Lung (tissue), 12 donors: ENCODE measurements around the gene SPSB1. TPM values are rescaled to one million over a fixed set of nuclear protein-coding genes. Genes with fewer than 3 reads are reported as not detected.

Experiments
- ATAC-seq: fragments of 200-7000 bp; cut with Tn5 transposase; one replicate; pipeline ENCODE4 v1.9.1; 2020; ENCODE audit warnings: moderate number of reproducible peaks; ENCODE audit not compliant: insufficient read depth, low FRiP score
- DNase-seq, 3 donors: peaks; one replicate each; pipeline ENCODE4 v3.0.0-alpha.2; 2013 to 2017
- H3K27ac ChIP-seq, 2 donors: one replicate each; pipeline ENCODE4 v1.5.1; 2013; ENCODE audit warnings: mild to moderate bottlenecking in 2 of 2, moderate library complexity in 2 of 2, control low read depth in 1 of 2, inconsistent platforms in 1 of 2, low read depth in 1 of 2, low read length in 1 of 2
- H3K27me3 ChIP-seq, 3 donors: one replicate each; pipeline ENCODE4 v1.5.1; 2013; ENCODE audit warnings: low read length in 2 of 3; ENCODE audit not compliant: control insufficient read depth in 3 of 3, insufficient read depth in 3 of 3
- H3K36me3 ChIP-seq, 4 donors: one replicate each; pipeline ENCODE4 v1.5.1; 2013; ENCODE audit warnings: low read length in 4 of 4, mild to moderate bottlenecking in 1 of 4, moderate library complexity in 1 of 4; ENCODE audit not compliant: control insufficient read depth in 4 of 4, insufficient read depth in 4 of 4
- H3K4me1 ChIP-seq, 5 donors: one replicate each; pipeline ENCODE4 v1.5.1; 2013; ENCODE audit warnings: low read length in 5 of 5, mild to moderate bottlenecking in 2 of 5, moderate library complexity in 1 of 5; ENCODE audit not compliant: control insufficient read depth in 5 of 5, insufficient read depth in 5 of 5
- H3K4me3 ChIP-seq: one replicate; pipeline ENCODE4 v1.5.1; 2013; ENCODE audit warnings: mild to moderate bottlenecking, control low read depth, moderate library complexity
- H3K9ac ChIP-seq, 2 donors: one replicate each; pipeline ENCODE4 v1.5.1; 2013; ENCODE audit warnings: low read length in 2 of 2, control low read depth in 1 of 2; ENCODE audit not compliant: insufficient read depth in 1 of 2
- H3K9me3 ChIP-seq, 4 donors: one replicate each; pipeline ENCODE4 v1.5.1; 2013; ENCODE audit warnings: low read length in 3 of 4, mild to moderate bottlenecking in 1 of 4, moderate library complexity in 1 of 4; ENCODE audit not compliant: control insufficient read depth in 4 of 4, insufficient read depth in 3 of 4
- CTCF ChIP-seq: IDR thresholded peaks from 2 replicates; pipeline ENCODE4 v1.5.1; 2012; ENCODE audit warnings: mild to moderate bottlenecking; ENCODE audit errors: control extremely low read depth, extremely low read depth
- WGBS, 2 donors: extraction: QIAGEN DNeasy Blood & Tissue Kit; methylation state at CpG; one replicate each; pipeline ENCODE4 v1.1.7; 2013; 5-methylcytosine and 5-hydroxymethylcytosine counted together
- polyA plus RNA-seq, 2 donors: library from polyadenylated mRNA; stranded (reverse); fragments of 200-250 nt; gene quantifications; one replicate each; pipeline ENCODE4 v1.2.1, GENCODE V29; 2013
- total RNA-seq, 2 donors: library from RNA; depleted of rRNA in 1 of 2; stranded (reverse); fragments of >200 nt in 1 of 2; gene quantifications; one replicate each; pipeline ENCODE4 v1.2.1, GENCODE V29; 2014 to 2021
- donor health status: control.
- donor health status: control.
- donor health status: Bipolar disorder and iron deficiency.
- donor health status: healthy.
- donor health status: DM: yes; HTN: yes; CAD: no.

SPSB1 gene
- total and polyA plus RNA-seq, 4 donors: 9.5 to 25.9 (median 21.6) TPM

- ATAC-seq: no peak
Observed at GRCh38 chr1:9385801-9386573, 93.3 kb downstream of the SPSB1 start.

GRCh38 chr1:9388335-9389180, 95.9 kb downstream of the SPSB1 start:
- Histone ChIP-seq H3K27me3 (no peaks in the 10 kb centered on the region), H3K4me3 (no peak overlapping the region), H3K36me3 (no peaks in the 10 kb centered on the region), H3K9ac (no peak overlapping the region), H3K9me3 (no peaks in the 10 kb centered on the region), H3K27ac (no peak overlapping the region), H3K4me1 (peaks cover 0 to 3% (median 0%) of the 10 kb centered on the region in 5 donors)
- WGBS, 2 donors: 71% methylated on average over 18 of the region's 18 CpGs
- TF ChIP-seq CTCF: no peak
- ATAC-seq (no peak), DNase-seq (no peak)

More at GRCh38 chr1:9385801-9386573, 93.3 kb downstream of the SPSB1 start:
- H3K36me3 ChIP-seq: no peaks in the 10 kb centered on the region
- no peaks in the 10 kb centered on the region for H3K9me3 ChIP-seq
- H3K9ac ChIP-seq: no peak overlapping the region
- no peak overlapping the region for H3K27ac ChIP-seq
- WGBS, 2 donors: 81 to 83% methylated on average over 20 of the region's 20 CpGs
- peaks cover 0 to 3% (median 0%) of the 10 kb centered on the region in 5 donors for H3K4me1 ChIP-seq
- no peaks in the 10 kb centered on the region for H3K27me3 ChIP-seq
- H3K4me3 ChIP-seq: no peak overlapping the region
- DNase-seq: no peak
- TF ChIP-seq CTCF: no peak

GRCh38 chr1:9389968-9390367, 97.3 kb downstream of the SPSB1 start:
- Histone ChIP-seq H3K27ac (no peak overlapping the region), H3K27me3 (no peaks in the 10 kb centered on the region), H3K4me1 (peaks cover 0 to 3% (median 0%) of the 10 kb centered on the region in 5 donors), H3K4me3 (no peak overlapping the region), H3K9ac (no peak overlapping the region), H3K9me3 (peaks cover 0 to 2% (median 0%) of the 10 kb centered on the region in 4 donors), H3K36me3 (no peaks in the 10 kb centered on the region)
- ATAC-seq: no peak
- 81 to 84% methylated on average over 7 of the region's 7 CpGs for WGBS, 2 donors
- no peak for DNase-seq
- TF ChIP-seq CTCF: no peak
